Sigmoid colon (tissue), 7 donors: ENCODE data around the gene SGPL1. TPM values are rescaled to one million over a fixed set of nuclear protein-coding genes. Genes with fewer than 3 reads are reported as not detected.

Experiments
- DNase-seq: peaks from one replicate; pipeline ENCODE4 v3.0.0-alpha.2; 2019
- H3K27ac ChIP-seq, 4 donors: fragments of 200-600 bp; sonication (generic); one replicate each; pipeline ENCODE4 v1.5.1; 2016 to 2019; ENCODE audit warnings: mild to moderate bottlenecking in 1 of 4
- H3K27me3 ChIP-seq, 3 donors: fragments of 200-600 bp; sonication (generic); one replicate each; pipeline ENCODE4 v1.5.1; 2019; ENCODE audit warnings: mild to moderate bottlenecking in 1 of 3
- H3K36me3 ChIP-seq, 4 donors: fragments of 200-600 bp; sonication (generic); one replicate each; pipeline ENCODE4 v1.5.1; 2016 to 2019
- H3K4me1 ChIP-seq, 4 donors: fragments of 200-600 bp; sonication (generic); one replicate each; pipeline ENCODE4 v1.5.1; 2017 to 2019
- H3K4me3 ChIP-seq, 4 donors: fragments of 200-600 bp; sonication (generic); one replicate each; pipeline ENCODE4 v1.5.1; 2017 to 2019; ENCODE audit warnings: mild to moderate bottlenecking in 2 of 4, moderate library complexity in 1 of 4
- H3K9me3 ChIP-seq, 4 donors: fragments of 200-600 bp in 3 of 4; sonication (generic) in 3 of 4; one replicate each; pipeline versions ENCODE4 v1.5.1 to v1.6.1; 2013 to 2019
- EP300 ChIP-seq, 4 donors: sonication (generic); formaldehyde crosslinking; IDR thresholded peaks; one replicate each; pipeline ENCODE4 v1.6.1; 2017; ENCODE audit warnings: antibody characterized with exemption in 4 of 4
- POLR2A ChIP-seq, 2 donors: fragments of 450-650 bp; IDR thresholded peaks; one replicate each; pipeline ENCODE4 v1.6.1; 2016; ENCODE audit warnings: antibody characterized with exemption in 2 of 2, mild to moderate bottlenecking in 2 of 2, moderate library complexity in 2 of 2
- POLR2AphosphoS5 ChIP-seq, 4 donors: sonication (generic); formaldehyde crosslinking; IDR thresholded peaks; one replicate each; pipeline ENCODE4 v1.6.1; 2017; ENCODE audit warnings: antibody characterized with exemption in 4 of 4
- WGBS, 2 donors: extraction: QIAGEN DNeasy Blood & Tissue Kit; methylation state at CpG; one replicate each; pipeline ENCODE4 v1.1.7; 2013; 5-methylcytosine and 5-hydroxymethylcytosine counted together
- intact Hi-C: fragments of 100-400 bp; cut with DNase I; formaldehyde crosslinking; loops from one replicate; pipeline ENCODE4 v1.15.1; 2023
- polyA plus RNA-seq, 3 donors: library from polyadenylated mRNA; stranded (reverse); fragments of 200-250 nt; gene quantifications; one replicate each; pipeline ENCODE4 v1.2.3, GENCODE V29; 2013
- total RNA-seq, 4 donors: library from RNA; depleted of rRNA; stranded (reverse); fragments of >200 nt; gene quantifications; one replicate each; pipeline ENCODE4 v1.1.0, GENCODE V29; 2016
- TF ChIP-seq, protein P1 (sequence below), 4 experiments: fragments of 450-650 bp in 3 of 4; fragments of 200-600 bp in 1 of 4; IDR thresholded peaks; one replicate each; pipeline ENCODE4 v1.5.1; 2016 to 2019; ENCODE audit warnings: antibody characterized with exemption in 4 of 4, mild to moderate bottlenecking in 3 of 4, moderate library complexity in 2 of 4
- donor health status: healthy with polysubstance abuse.
- donor health status: Bipolar disorder and iron deficiency.
- donor health status: healthy.

Gene SGPL1
- total and polyA plus RNA-seq, 7 donors, result 6.0 to 22.2 (median 20.1) TPM

DNA sequence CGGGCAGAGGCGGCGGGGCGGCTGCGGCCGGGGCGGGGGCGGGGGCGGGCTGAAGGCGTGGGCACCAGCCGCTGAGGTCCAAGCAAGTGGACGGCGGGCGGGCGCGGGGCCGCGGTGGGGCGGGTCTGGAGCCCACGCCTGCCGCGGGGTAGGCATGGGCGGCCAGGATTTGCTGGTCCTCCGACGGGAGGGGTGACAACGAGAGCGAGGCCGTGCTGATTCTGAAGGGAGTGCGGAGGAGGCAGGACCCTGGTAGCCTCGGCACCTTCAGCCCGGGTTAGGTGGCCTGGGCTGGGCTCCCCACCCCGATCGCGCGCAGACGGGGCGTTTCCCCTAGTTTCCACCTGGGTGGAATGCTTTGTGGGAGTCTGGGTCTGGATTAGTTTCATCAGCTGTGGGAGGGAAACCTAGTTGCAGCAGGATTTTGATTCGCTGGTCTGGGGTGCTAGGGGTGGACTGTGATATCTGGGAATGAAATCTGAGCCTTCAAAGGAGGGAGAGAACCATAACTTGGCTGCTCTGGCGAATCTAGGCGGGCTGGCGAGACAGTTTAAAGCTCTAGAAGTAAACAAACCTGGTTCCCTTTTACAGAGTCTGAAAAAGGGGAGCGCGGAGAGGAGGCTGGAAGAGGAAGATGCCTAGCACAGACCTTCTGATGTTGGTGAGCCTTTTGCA, 609 bp downstream of the SGPL1 start:
- Histone ChIP-seq H3K27me3 (no peaks in the 10 kb centered on the region), H3K27ac (peak overlapping the region; percentile 94 to 97 (median 95)), H3K36me3 (peaks cover 0 to 29% (median 7%) of the 10 kb centered on the region in 4 donors), H3K4me1 (peaks cover 0 to 18% (median 13%) of the 10 kb centered on the region in 4 donors), H3K9me3 (no peaks in the 10 kb centered on the region), H3K4me3 (peak overlapping the region; percentile 69 to 86 (median 84))
- DNase-seq, result peak; percentile 86
- WGBS, 2 donors, result 1 to 2% methylated on average over 43 of the region's 43 CpGs
- intact Hi-C loops, result loop anchor here (2.0 to 10.0 kb wide), 2 partner anchors 264 to 398 kb away; partner anchors contain the start of gene UNC5B
- TF ChIP-seq POLR2A (IDR thresholded peaks at IDR 0.05), result peak in 1 of 2 donors; percentile 14
- TF ChIP-seq, protein P1, sequence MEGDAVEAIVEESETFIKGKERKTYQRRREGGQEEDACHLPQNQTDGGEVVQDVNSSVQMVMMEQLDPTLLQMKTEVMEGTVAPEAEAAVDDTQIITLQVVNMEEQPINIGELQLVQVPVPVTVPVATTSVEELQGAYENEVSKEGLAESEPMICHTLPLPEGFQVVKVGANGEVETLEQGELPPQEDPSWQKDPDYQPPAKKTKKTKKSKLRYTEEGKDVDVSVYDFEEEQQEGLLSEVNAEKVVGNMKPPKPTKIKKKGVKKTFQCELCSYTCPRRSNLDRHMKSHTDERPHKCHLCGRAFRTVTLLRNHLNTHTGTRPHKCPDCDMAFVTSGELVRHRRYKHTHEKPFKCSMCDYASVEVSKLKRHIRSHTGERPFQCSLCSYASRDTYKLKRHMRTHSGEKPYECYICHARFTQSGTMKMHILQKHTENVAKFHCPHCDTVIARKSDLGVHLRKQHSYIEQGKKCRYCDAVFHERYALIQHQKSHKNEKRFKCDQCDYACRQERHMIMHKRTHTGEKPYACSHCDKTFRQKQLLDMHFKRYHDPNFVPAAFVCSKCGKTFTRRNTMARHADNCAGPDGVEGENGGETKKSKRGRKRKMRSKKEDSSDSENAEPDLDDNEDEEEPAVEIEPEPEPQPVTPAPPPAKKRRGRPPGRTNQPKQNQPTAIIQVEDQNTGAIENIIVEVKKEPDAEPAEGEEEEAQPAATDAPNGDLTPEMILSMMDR (IDR thresholded peaks at IDR 0.05), result no peak
- peak in 3 of 4 donors; percentile 19 to 71 (median 56) for TF ChIP-seq POLR2AphosphoS5 (IDR thresholded peaks at IDR 0.05)
- no peak for TF ChIP-seq EP300 (IDR thresholded peaks at IDR 0.05)

DNA sequence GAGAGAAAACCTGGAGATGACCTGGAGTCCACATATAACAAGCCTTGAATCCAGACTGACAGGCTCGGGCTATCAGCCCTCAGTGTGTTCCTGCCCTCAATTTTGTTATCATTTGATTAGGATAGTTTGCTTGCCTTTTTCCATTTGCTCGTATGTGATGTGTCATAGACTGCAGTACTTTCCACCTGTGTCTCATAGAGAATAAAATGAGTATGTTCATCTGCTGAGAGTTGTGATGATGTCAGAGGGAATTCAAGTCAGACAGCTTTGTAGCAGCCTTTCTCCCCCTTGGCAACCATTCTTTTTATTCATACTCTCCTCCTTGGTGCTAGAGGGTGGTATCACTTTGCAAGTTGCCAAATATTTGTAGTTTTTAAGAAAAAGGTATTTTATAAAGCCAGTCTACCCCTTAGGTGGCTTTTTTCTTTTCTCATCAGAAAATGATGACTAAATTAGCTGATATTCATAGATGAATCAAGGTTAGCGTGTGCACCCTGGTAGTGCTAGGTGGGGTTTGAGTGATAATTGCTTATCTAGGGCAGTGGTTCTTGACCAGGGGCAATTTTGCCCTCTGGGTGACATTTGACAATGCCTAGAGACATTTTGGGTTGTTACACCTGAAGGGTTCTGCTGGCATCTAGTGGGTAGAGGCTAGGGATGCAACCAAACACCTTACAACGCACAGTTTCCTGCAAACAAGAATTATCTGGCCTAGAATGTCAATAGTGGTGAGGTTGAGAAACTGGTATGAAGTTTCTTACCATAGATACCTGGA, 5.4 kb downstream of the SGPL1 start:
- intact Hi-C loops, result no loop called here
- peaks cover 0 to 53% (median 8%) of the 10 kb centered on the region in 4 donors for H3K36me3 ChIP-seq
- no peaks in the 10 kb centered on the region for H3K27me3 ChIP-seq
- TF ChIP-seq, protein P1 (IDR thresholded peaks at IDR 0.05), result no peak
- TF ChIP-seq EP300 (IDR thresholded peaks at IDR 0.05), result no peak
- TF ChIP-seq POLR2A (IDR thresholded peaks at IDR 0.05), result no peak
- no peak for TF ChIP-seq POLR2AphosphoS5 (IDR thresholded peaks at IDR 0.05)
- DNase-seq, result no peak
- WGBS, 2 donors, result 90 to 94% methylated on average over 4 of the region's 4 CpGs
- no peak overlapping the region for H3K4me3 ChIP-seq
- H3K9me3 ChIP-seq, result no peaks in the 10 kb centered on the region
- no peak overlapping the region for H3K27ac ChIP-seq
- H3K4me1 ChIP-seq, result peaks cover 0 to 14% (median 10%) of the 10 kb centered on the region in 4 donors

DNA sequence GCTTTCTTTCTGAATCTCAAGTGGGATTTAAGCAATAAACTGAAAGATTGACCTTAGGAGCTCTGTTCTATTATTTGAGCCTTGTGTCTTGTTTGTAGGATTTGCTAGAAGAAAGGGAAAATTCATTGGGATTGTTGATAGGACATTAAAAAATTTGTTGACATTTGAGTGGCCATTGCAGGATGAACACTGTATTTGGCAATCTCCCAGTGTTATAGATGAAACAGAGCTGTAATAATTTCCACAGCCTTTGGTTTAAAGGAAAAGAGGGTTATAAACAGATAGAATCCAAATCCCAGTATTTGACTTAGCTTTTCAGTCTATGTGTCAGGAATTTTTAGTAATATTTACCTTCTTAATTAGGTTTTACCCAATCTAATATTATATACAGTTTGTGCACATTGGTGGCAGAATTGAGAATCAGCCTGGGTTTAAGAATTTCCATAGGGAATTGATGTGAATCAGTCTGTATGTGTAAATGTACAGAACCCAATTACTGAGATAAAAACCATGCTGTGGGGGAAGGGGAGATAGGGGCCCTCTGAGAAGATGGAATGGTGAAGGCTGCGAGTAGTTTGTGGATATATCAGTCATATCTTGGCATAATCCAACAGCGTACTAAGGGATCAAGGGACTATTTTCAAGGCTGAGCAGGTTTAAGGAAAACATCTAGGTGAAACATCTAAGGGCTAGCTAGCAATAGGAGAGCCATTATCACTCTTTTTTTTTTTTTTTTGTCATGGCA, 6.5 kb downstream of the SGPL1 start:
- no peaks in the 10 kb centered on the region for H3K9me3 ChIP-seq
- intact Hi-C loops, result no loop called here
- H3K36me3 ChIP-seq, result peaks cover 0 to 54% (median 8%) of the 10 kb centered on the region in 4 donors
- WGBS, 2 donors, result 84 to 94% methylated on average over 2 of the region's 2 CpGs
- no peaks in the 10 kb centered on the region for H3K27me3 ChIP-seq
- no peak overlapping the region for H3K4me3 ChIP-seq
- no peak for TF ChIP-seq EP300 (IDR thresholded peaks at IDR 0.05)
- no peak for DNase-seq
- peaks cover 0 to 6% (median 4%) of the 10 kb centered on the region in 4 donors for H3K4me1 ChIP-seq
- H3K27ac ChIP-seq, result no peak overlapping the region

DNA sequence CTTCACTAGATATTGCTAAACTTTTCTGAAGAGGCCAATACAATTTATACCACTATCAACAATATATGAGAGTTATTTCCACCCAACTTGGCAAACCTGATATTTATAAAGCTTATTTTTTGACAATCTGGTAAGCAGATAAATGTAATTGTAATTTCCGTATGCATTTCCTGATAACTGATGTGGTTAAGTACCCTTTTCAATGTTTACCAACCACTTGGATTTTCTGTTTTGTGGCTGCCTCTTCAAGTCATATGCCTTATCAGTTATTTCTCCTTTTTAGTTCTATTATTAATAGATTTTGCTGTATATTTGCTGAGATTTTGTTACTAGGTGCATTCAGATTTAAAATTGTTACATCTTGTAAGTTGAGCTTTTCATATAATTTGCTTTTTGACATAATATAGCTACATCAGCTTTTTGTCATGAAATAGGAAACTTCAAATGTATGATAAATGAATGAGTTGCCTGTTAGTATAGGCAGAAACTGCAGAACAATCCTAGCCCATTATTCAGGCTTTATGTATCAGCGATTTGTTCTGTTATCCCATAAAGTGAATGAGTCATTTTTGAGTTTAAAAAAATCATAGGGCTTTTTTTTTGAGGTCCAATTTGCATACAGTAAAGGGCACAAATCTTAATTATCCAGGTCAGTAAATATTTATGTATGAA, 11.5 kb downstream of the SGPL1 start:
- peaks cover 0 to 24% (median 0%) of the 10 kb centered on the region in 4 donors for H3K36me3 ChIP-seq
- H3K27me3 ChIP-seq, result no peaks in the 10 kb centered on the region
- TF ChIP-seq POLR2A (IDR thresholded peaks at IDR 0.05) (no peak), POLR2AphosphoS5 (IDR thresholded peaks at IDR 0.05) (no peak), EP300 (IDR thresholded peaks at IDR 0.05) (no peak)
- TF ChIP-seq, protein P1 (IDR thresholded peaks at IDR 0.05), result no peak
- H3K9me3 ChIP-seq, result no peaks in the 10 kb centered on the region
- peaks cover 0 to 13% (median 5%) of the 10 kb centered on the region in 4 donors for H3K4me1 ChIP-seq
- WGBS, 2 donors, result 26 to 64% methylated on average over 2 of the region's 2 CpGs
- intact Hi-C loops, result no loop called here
- DNase-seq, result no peak
- H3K27ac ChIP-seq, result no peak overlapping the region
- no peak overlapping the region for H3K4me3 ChIP-seq
